K562 (cell line): ENCODE measurements around the gene CHAD. TPM values are rescaled to one million over a fixed set of nuclear protein-coding genes. Genes with fewer than 3 reads are reported as not detected.
A peak's percentile ranks its signal among the peaks of the same experiment; 100 is the strongest.

Experiments
- BCOR ChIP-seq: fragments of 450-650 bp; IDR thresholded peaks from 2 replicates; pipeline ENCODE4 v1.6.1; 2016
- BRF1 ChIP-seq: IDR thresholded peaks from 3 replicates; pipeline ENCODE4 v1.6.1; 2011; ENCODE audit warnings: borderline replicate concordance, mild to moderate bottlenecking; ENCODE audit not compliant: insufficient read length; ENCODE audit errors: extremely low read depth
- CAMTA2 ChIP-seq: fragments of 250-450 bp; sonication (Bioruptor Pico); conservative IDR thresholded peaks from 2 replicates; pipeline ENCODE4 v1.5.1; 2022
- DACH1 ChIP-seq: fragments of 450-650 bp; IDR thresholded peaks from 2 replicates; pipeline ENCODE4 v1.6.1; 2018; ENCODE audit not compliant: partially characterized antibody
- FOS ChIP-seq: IDR thresholded peaks from 3 replicates; pipeline ENCODE4 v1.6.1; 2011; ENCODE audit not compliant: insufficient read length; ENCODE audit errors: extremely low read depth
- FOXP1 ChIP-seq: sonication (generic); formaldehyde crosslinking; IDR thresholded peaks from 2 replicates; pipeline ENCODE4 v1.8.0; 2022; ENCODE audit warnings: mild to moderate bottlenecking, missing genetic modification reagents
- HMGN3 ChIP-seq: IDR thresholded peaks from 2 replicates; pipeline ENCODE4 v1.6.1; 2011; ENCODE audit warnings: borderline replicate concordance, low read depth, mild to moderate bottlenecking, mixed read lengths, low read length; ENCODE audit not compliant: insufficient read length; ENCODE audit errors: extremely low read depth
- NCOA4 ChIP-seq: fragments of 450-650 bp; IDR thresholded peaks from 2 replicates; pipeline ENCODE4 v1.6.1; 2018; ENCODE audit warnings: mild to moderate bottlenecking; ENCODE audit not compliant: partially characterized antibody
- NFIC ChIP-seq: fragments of 450-650 bp; IDR thresholded peaks from 2 replicates; pipeline ENCODE4 v1.6.1; 2017; ENCODE audit warnings: mild to moderate bottlenecking, inconsistent platforms
- PHB ChIP-seq: fragments of 250-450 bp; sonication (Bioruptor Pico); IDR thresholded peaks from 2 replicates; pipeline ENCODE4 v1.5.0; 2021
- PHF8 ChIP-seq: fragments of 200-600 bp; sonication (generic); IDR thresholded peaks from 2 replicates; pipeline ENCODE4 v1.6.1; 2012; ENCODE audit warnings: mixed run types, mild to moderate bottlenecking, inconsistent platforms, low read length, moderate library complexity, borderline replicate concordance
- PTRF ChIP-seq: fragments of 450-650 bp; IDR thresholded peaks from 2 replicates; pipeline ENCODE4 v1.6.1; 2016; ENCODE audit warnings: mild to moderate bottlenecking, missing genetic modification characterization, missing compliant biosample characterization
- RBM14 ChIP-seq: fragments of 200-400 bp; formaldehyde crosslinking; IDR thresholded peaks from 2 replicates; pipeline ENCODE4 v1.6.1; 2018; ENCODE audit warnings: low read depth, mild to moderate bottlenecking, low read length, moderate library complexity, borderline replicate concordance; ENCODE audit not compliant: insufficient read depth
- RBM34 ChIP-seq: fragments of 200-400 bp; formaldehyde crosslinking; IDR thresholded peaks from 2 replicates; pipeline ENCODE4 v1.6.1; 2018; ENCODE audit warnings: low read length, borderline replicate concordance; ENCODE audit not compliant: insufficient read depth
- RHOXF2B ChIP-seq: fragments of 250-450 bp; sonication (Bioruptor Pico); conservative IDR thresholded peaks from 2 replicates; pipeline ENCODE4 v1.5.1; 2021
- SIRT6 ChIP-seq: IDR thresholded peaks from one replicate; pipeline ENCODE4 v1.6.1; 2012; ENCODE audit warnings: low read depth, mild to moderate bottlenecking, control low read depth, inconsistent platforms, low read length, moderate library complexity
- ZC3H8 ChIP-seq: fragments of 450-650 bp; IDR thresholded peaks from 2 replicates; pipeline ENCODE4 v1.6.1; 2017
- ZNF316 ChIP-seq: fragments of 450-650 bp; IDR thresholded peaks from 2 replicates; pipeline ENCODE4 v1.6.1; 2016
- ZNF444 ChIP-seq: fragments of 250-450 bp; sonication (Bioruptor Pico); IDR thresholded peaks from 2 replicates; pipeline ENCODE4 v1.4.0; 2020; ENCODE audit warnings: mild to moderate bottlenecking, moderate library complexity
- ZNF592 ChIP-seq: fragments of 450-650 bp; IDR thresholded peaks from 2 replicates; pipeline ENCODE4 v1.6.1; 2017; ENCODE audit warnings: antibody characterized with exemption, mild to moderate bottlenecking
- polyA plus RNA-seq, 8 experiments: library from polyadenylated mRNA; depleted of rRNA in 4 of 8; stranded (reverse) in 5 of 8; unstranded in 3 of 8; fragments of >200 nt; fragmentation: Nextera tagmentation in 2 of 8; fragmentation: Illumina TruSeq in 1 of 8; extraction: Ambion mirVana in 2 of 8; extraction: Trizol in 1 of 8; gene quantifications; 2 replicates each; pipeline versions ENCODE4 v1.2.1 to v1.2.3, GENCODE V29; 2011 to 2014; ENCODE audit warnings: inconsistent platforms in 1 of 8, missing spikeins in 1 of 8
- total RNA-seq, 7 experiments: library from RNA; depleted of rRNA in 6 of 7; stranded (reverse); fragments of >200 nt in 6 of 7; fragmentation: Illumina TruSeq in 2 of 7; extraction: Trizol in 2 of 7; gene quantifications; 2 replicates each; pipeline versions ENCODE4 v1.2.1 to v1.2.3, GENCODE V29; 2011 to 2021; ENCODE audit warnings: low replicate concordance in 1 of 7
- TF ChIP-seq, protein P1 (sequence below): fragments of 450-650 bp; IDR thresholded peaks from 2 replicates; pipeline ENCODE4 v1.6.1; 2016; ENCODE audit warnings: antibody characterized with exemption

CHAD gene
- total and polyA plus RNA-seq, 9 of the 15 experiments (the other 6 are each of a cell fraction or from before 2014, with no cell fraction given), result not detected

GRCh38 chr17:50448643-50449042, 20.0 kb downstream of the CHAD start (continued):
- TF ChIP-seq ZNF592, result peak; percentile 85
- no peak for TF ChIP-seq PHB (CRISPR knock-in tag)
- no peak for TF ChIP-seq DACH1
- peak; percentile 84 for TF ChIP-seq PTRF
- no peak for TF ChIP-seq BCOR
- no peak for TF ChIP-seq RBM14
- no peak for TF ChIP-seq CAMTA2 (CRISPR knock-in tag)
- TF ChIP-seq HMGN3, result no peak
- TF ChIP-seq FOS, result no peak
- no peak for TF ChIP-seq ZC3H8
- no peak for TF ChIP-seq RHOXF2B (CRISPR knock-in tag)
- TF ChIP-seq ZNF316, result no peak
- no peak for TF ChIP-seq RBM34
- TF ChIP-seq, protein P1, sequence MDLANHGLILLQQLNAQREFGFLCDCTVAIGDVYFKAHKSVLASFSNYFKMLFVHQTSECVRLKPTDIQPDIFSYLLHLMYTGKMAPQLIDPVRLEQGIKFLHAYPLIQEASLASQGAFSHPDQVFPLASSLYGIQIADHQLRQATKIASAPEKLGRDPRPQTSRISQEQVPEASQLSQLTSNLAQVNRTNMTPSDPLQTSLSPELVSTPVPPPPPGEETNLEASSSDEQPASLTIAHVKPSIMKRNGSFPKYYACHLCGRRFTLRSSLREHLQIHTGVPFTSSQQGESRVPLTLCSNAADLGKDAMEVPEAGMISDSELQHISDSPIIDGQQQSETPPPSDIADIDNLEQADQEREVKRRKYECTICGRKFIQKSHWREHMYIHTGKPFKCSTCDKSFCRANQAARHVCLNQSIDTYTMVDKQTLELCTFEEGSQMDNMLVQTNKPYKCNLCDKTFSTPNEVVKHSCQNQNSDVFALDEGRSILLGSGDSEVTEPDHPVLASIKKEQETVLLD, result no peak
- TF ChIP-seq NCOA4, result no peak
- no peak for TF ChIP-seq PHF8
- TF ChIP-seq ZNF444 (CRISPR knock-in tag), result peak; percentile 58; the same call in 1 of the 2 replicates
- no peak for TF ChIP-seq NFIC
- TF ChIP-seq FOXP1 (CRISPR knock-in tag), result no peak
- TF ChIP-seq SIRT6, result no peak
- no peak for TF ChIP-seq BRF1
